IPS DF 19.7 (cell line): ENCODE measurements around the gene MAGEB10.
"Not testable (repeated sequence)": the region's sequence is repeated elsewhere in the genome, so short reads cannot be mapped to it uniquely, and the experiment has no call there.

ENCODE experiments used
- DNase-seq: peaks from one replicate; pipeline ENCODE4 v3.0.0-alpha.2; 2013; ENCODE audit warnings: low read depth, low spot score

Gene MAGEB10

GRCh38 chrX:27807690-27808089 lies at the start of gene MAGEB10:
TSS of gene MAGEB10 (plus strand) at chrX:27807990. CDS start at chrX:27821307, 13,317 bp downstream.
- DNase-seq = no peak

- DNase-seq = no peak
These were observed 42.1 kb upstream of the MAGEB10 start for GRCh38 chrX:27765718-27766117.

- no peak for DNase-seq
These were observed 40.4 kb upstream of the MAGEB10 start for GRCh38 chrX:27767387-27767786.

GRCh38 chrX:27775984-27776383 lies 31.8 kb upstream of the MAGEB10 start:
- no peak for DNase-seq

GRCh38 chrX:27796640-27797257 lies 11.0 kb upstream of the MAGEB10 start:
- DNase-seq = no peak

- no peak for DNase-seq
These were observed 10.2 kb upstream of the MAGEB10 start for GRCh38 chrX:27797575-27797974.

GRCh38 chrX:27808226-27808625 lies 436 bp downstream of the MAGEB10 start:
- no peak for DNase-seq

GRCh38 chrX:27808991-27809859 lies 1.4 kb downstream of the MAGEB10 start:
- not testable (repeated sequence) for DNase-seq

- no peak for DNase-seq
These were observed 7.4 kb downstream of the MAGEB10 start for GRCh38 chrX:27815209-27815608.

- DNase-seq = no peak
These were observed 16.0 kb downstream of the MAGEB10 start for GRCh38 chrX:27823812-27824211.

- no peak for DNase-seq
These were observed 30.4 kb downstream of the MAGEB10 start for GRCh38 chrX:27838185-27838584.

GRCh38 chrX:27840881-27841280 lies 33.1 kb downstream of the MAGEB10 start:
- DNase-seq = no peak

- DNase-seq = no peak
These were observed 35.1 kb downstream of the MAGEB10 start for GRCh38 chrX:27842859-27843258.

- no peak for DNase-seq
These were observed 52.5 kb downstream of the MAGEB10 start for GRCh38 chrX:27860337-27860736.

- no peak for DNase-seq
These were observed 56.0 kb downstream of the MAGEB10 start for GRCh38 chrX:27863809-27864208.
